DND-41 (cell line): ENCODE data around the gene SGCE.

Source experiments
- ATAC-seq: fragments of 200-7000 bp; cut with Tn5 transposase; 3 replicates; pipeline ENCODE4 v1.9.1; 2021; ENCODE audit warnings: low read depth; ENCODE audit not compliant: insufficient read depth
- DNase-seq: peaks from one replicate; pipeline ENCODE4 v3.0.0-alpha.2; 2020
- H2AFZ ChIP-seq: 2 replicates; pipeline ENCODE4 v1.6.0; 2012; ENCODE audit warnings: low read depth, low read length
- H3K27ac ChIP-seq: 2 replicates; pipeline ENCODE4 v1.5.1; 2012; ENCODE audit warnings: low read length, inconsistent platforms
- H3K27me3 ChIP-seq: fragments of 200-600 bp; sonication (generic); 2 replicates; pipeline ENCODE4 v1.6.0; 2012; ENCODE audit warnings: low read length, mild to moderate bottlenecking, inconsistent platforms; ENCODE audit not compliant: insufficient read depth, poor library complexity
- H3K36me3 ChIP-seq: 2 replicates; pipeline ENCODE4 v1.5.1; 2012; ENCODE audit warnings: low read length, inconsistent platforms; ENCODE audit not compliant: insufficient read depth
- H3K4me1 ChIP-seq: 2 replicates; pipeline ENCODE4 v1.5.1; 2012; ENCODE audit warnings: mild to moderate bottlenecking, low read length; ENCODE audit not compliant: insufficient read depth
- H3K4me2 ChIP-seq: 2 replicates; pipeline ENCODE4 v1.6.0; 2012; ENCODE audit warnings: mild to moderate bottlenecking, moderate library complexity, low read length, inconsistent platforms; ENCODE audit not compliant: insufficient read depth
- H3K4me3 ChIP-seq, 2 experiments: fragments of 200-600 bp in 1 of 2; shearing (Covaris generic) in 1 of 2; 2 replicates each; pipeline ENCODE4 v1.5.1; 2012 to 2016; ENCODE audit warnings: inconsistent platforms in 2 of 2, low read length in 2 of 2, mild to moderate bottlenecking in 2 of 2, low read depth in 1 of 2, moderate library complexity in 1 of 2
- H3K79me2 ChIP-seq: 2 replicates; pipeline ENCODE4 v1.6.0; 2012; ENCODE audit warnings: low read length, inconsistent platforms; ENCODE audit not compliant: insufficient read depth
- H3K9ac ChIP-seq: 2 replicates; pipeline ENCODE4 v1.6.0; 2012; ENCODE audit warnings: low read depth, mild to moderate bottlenecking, inconsistent platforms, low read length, moderate library complexity
- H3K9me3 ChIP-seq: 2 replicates; pipeline ENCODE4 v1.5.1; 2012; ENCODE audit warnings: low read length, moderate library complexity, mild to moderate bottlenecking, inconsistent platforms; ENCODE audit not compliant: insufficient read depth, severe bottlenecking
- H4K20me1 ChIP-seq: 2 replicates; pipeline ENCODE4 v1.6.0; 2012; ENCODE audit warnings: low read length; ENCODE audit not compliant: insufficient read depth
- EZH2 ChIP-seq: IDR thresholded peaks from 3 replicates; pipeline ENCODE4 v1.6.1; 2012; ENCODE audit warnings: borderline replicate concordance, low read depth, mild to moderate bottlenecking, moderate library complexity, low read length, inconsistent platforms; ENCODE audit not compliant: severe bottlenecking
- TF ChIP-seq, protein P1 (sequence below): IDR thresholded peaks from 2 replicates; pipeline ENCODE4 v1.5.1; 2012; ENCODE audit warnings: borderline replicate concordance, low read length, moderate library complexity, mild to moderate bottlenecking; ENCODE audit not compliant: poor library complexity, severe bottlenecking; ENCODE audit errors: extremely low read depth

SGCE gene

DNA sequence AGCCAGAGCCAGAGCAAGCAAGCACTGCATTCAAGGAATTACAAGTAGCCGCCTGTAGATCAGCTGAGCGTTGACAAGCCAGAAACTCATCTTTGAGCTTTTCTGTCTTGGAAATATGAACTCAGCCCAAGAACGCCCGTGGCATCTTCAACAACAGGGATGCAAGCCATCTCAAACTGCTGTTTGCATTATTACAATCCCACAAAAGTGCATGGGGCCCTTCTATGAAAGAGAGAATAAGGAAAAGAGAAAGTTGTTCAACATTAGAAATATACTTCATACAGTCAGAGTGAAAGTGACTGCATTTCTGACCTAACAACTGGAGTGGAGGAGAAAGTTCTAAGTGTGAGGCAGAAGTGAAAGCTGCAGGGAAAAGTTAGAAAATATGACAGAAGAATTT is 6.5 kb downstream of the SGCE start:
- TF ChIP-seq, protein P1, sequence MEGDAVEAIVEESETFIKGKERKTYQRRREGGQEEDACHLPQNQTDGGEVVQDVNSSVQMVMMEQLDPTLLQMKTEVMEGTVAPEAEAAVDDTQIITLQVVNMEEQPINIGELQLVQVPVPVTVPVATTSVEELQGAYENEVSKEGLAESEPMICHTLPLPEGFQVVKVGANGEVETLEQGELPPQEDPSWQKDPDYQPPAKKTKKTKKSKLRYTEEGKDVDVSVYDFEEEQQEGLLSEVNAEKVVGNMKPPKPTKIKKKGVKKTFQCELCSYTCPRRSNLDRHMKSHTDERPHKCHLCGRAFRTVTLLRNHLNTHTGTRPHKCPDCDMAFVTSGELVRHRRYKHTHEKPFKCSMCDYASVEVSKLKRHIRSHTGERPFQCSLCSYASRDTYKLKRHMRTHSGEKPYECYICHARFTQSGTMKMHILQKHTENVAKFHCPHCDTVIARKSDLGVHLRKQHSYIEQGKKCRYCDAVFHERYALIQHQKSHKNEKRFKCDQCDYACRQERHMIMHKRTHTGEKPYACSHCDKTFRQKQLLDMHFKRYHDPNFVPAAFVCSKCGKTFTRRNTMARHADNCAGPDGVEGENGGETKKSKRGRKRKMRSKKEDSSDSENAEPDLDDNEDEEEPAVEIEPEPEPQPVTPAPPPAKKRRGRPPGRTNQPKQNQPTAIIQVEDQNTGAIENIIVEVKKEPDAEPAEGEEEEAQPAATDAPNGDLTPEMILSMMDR, result no peak
- TF ChIP-seq EZH2, result no peak
- Histone ChIP-seq H3K9me3 (no peaks in the 10 kb centered on the region), H2AFZ (no peak overlapping the region), H3K27ac (no peak overlapping the region), H3K79me2 (no peaks in the 10 kb centered on the region), H3K4me2 (no peak overlapping the region), H3K27me3 (no peaks in the 10 kb centered on the region), H3K9ac (no peak overlapping the region), H4K20me1 (no peaks in the 10 kb centered on the region), H3K36me3 (no peaks in the 10 kb centered on the region), H3K4me1 (no peaks in the 10 kb centered on the region), H3K4me3 (no peak overlapping the region)
- no peak for DNase-seq
- ATAC-seq, result no peak

DNA sequence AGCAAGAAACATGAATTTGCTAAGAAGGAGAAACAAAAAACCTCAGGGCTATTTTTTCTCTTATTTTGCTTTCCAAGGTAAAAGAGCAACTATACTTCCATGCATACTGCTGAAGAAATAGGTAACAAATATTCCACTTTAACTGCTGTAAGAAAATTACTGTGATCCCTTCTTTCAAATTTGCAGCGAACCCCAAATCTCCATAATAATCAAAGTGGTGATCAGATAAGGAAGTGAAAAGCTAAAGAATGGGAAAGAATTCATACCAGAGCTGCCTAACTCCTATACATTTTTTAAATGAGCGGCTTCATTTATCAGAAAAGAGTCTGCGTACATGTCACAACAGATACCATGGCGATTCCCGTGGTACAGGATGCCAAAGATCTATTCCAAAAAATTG is 7.2 kb downstream of the SGCE start:
- Histone ChIP-seq H3K4me1 (no peaks in the 10 kb centered on the region), H4K20me1 (no peaks in the 10 kb centered on the region)

DNA sequence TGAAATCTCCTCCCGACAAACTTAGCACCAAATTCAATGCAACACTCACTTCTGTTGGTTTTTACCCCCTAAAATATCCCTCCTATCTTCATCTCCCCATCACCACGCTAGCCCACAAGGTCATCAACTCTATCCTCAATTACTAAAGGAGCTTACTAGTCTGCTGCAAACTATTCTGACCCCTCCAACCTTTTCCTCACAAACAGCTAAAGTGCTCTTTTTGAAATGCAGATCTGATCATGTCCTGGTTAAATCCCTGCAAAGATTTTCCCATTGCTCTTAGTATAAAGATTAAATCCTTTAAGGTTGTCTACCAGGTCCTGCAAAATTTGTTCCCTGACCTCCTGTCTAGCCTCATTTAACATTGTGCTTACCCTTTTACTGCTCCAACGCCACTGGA is 8.6 kb downstream of the SGCE start:
- H3K4me2 ChIP-seq, result no peak overlapping the region
- H2AFZ ChIP-seq, result no peak overlapping the region
- TF ChIP-seq, protein P1, result no peak
- TF ChIP-seq EZH2, result no peak
- no peaks in the 10 kb centered on the region for H4K20me1 ChIP-seq
- no peaks in the 10 kb centered on the region for H3K4me1 ChIP-seq
- no peaks in the 10 kb centered on the region for H3K79me2 ChIP-seq
- no peaks in the 10 kb centered on the region for H3K36me3 ChIP-seq
- H3K9me3 ChIP-seq, result no peaks in the 10 kb centered on the region
- DNase-seq, result no peak
- no peak overlapping the region for H3K9ac ChIP-seq
- H3K27me3 ChIP-seq, result no peaks in the 10 kb centered on the region
- ATAC-seq, result no peak
- no peak overlapping the region for H3K4me3 ChIP-seq
- H3K27ac ChIP-seq, result no peak overlapping the region

More for the DNA sequence above, 7.2 kb downstream of the SGCE start:
- no peak overlapping the region for H3K4me2 ChIP-seq
- DNase-seq (no peak), ATAC-seq (no peak)
- H3K79me2 ChIP-seq, result no peaks in the 10 kb centered on the region
- H3K27ac ChIP-seq, result no peak overlapping the region
- no peaks in the 10 kb centered on the region for H3K27me3 ChIP-seq
- H2AFZ ChIP-seq, result no peak overlapping the region
- no peak overlapping the region for H3K9ac ChIP-seq
- H3K9me3 ChIP-seq, result no peaks in the 10 kb centered on the region
- no peak overlapping the region for H3K4me3 ChIP-seq
- no peak for TF ChIP-seq EZH2
- TF ChIP-seq, protein P1, result no peak
- H3K36me3 ChIP-seq, result no peaks in the 10 kb centered on the region

DNA sequence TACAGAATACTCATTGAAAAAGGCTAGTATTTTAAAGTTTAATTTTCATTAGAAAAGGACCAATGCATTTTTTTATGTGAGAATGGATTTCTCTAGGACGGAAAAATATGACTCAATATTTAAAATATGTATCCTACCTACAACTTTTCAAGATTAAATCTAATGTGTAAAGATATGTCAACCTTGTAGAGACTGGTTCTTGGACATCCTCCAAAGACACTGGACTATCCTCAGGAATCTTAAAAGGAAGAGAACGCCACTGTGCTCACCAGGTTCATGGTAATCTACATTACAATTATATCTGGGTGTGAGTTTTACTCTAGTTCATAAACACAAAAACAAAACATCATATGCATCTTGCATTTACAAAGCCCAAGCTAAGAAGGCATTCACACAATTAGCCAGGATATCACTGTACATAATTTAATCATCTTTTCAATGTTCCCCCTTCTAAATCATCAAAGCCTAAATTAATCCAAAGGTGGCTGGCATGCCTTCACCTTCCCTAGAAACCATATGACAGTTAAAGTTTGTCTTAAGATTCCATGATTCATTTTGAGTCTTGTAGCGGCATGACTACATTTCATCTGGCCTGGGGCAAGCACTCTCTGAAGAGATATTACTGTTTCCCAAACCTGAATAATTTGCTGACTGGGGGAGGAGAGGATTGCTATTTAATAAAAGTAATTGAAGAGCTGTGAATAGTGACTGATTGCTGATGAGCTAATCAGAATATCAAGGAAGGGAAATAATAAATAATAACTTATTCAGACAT is 12.0 kb downstream of the SGCE start:
- DNase-seq, result no peak
- H3K27me3 ChIP-seq, result no peaks in the 10 kb centered on the region
- ATAC-seq, result no peak
- no peak overlapping the region for H3K27ac ChIP-seq
- H4K20me1 ChIP-seq, result no peaks in the 10 kb centered on the region
- no peaks in the 10 kb centered on the region for H3K79me2 ChIP-seq
- no peak overlapping the region for H3K9ac ChIP-seq
- H3K4me2 ChIP-seq, result no peak overlapping the region
- H3K4me3 ChIP-seq, result no peak overlapping the region
- TF ChIP-seq, protein P1, result no peak
- no peak for TF ChIP-seq EZH2
- H2AFZ ChIP-seq, result no peak overlapping the region
- no peaks in the 10 kb centered on the region for H3K36me3 ChIP-seq
- H3K9me3 ChIP-seq, result no peaks in the 10 kb centered on the region
- no peaks in the 10 kb centered on the region for H3K4me1 ChIP-seq
